ENCODE results near the gene TMTC1. TPM values are rescaled to one million over a fixed set of nuclear protein-coding genes. Genes with fewer than 3 reads are reported as not detected.
A peak's percentile ranks its signal among the peaks of the same experiment; 100 is the strongest.

TMTC1 gene
- total and polyA plus RNA-seq, 2 experiments from 2014 or later = 4.8 to 24.3 TPM

DNA sequence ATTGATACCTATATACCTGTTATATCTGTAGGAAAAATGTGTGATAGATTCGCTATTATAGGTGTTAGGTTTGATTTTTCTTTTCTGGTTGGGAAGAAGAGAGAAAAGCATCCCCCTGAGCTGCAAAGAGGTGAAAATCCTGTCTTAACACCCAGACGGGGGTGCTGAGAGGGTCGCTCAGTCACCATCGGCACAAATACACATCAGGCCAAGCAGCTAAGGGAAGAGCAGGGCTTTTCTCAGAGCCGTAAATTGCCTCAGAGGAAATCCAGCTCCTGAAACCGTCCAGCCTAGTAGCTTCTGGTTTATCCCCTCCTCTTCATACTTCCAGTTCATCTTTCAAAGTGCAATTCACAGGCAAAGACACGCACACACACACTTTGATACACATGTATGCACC, 175.2 kb downstream of the TMTC1 start:
- no peak for TF ChIP-seq POLR2AphosphoS5 (IDR thresholded peaks at IDR 0.05; ENCODE audit: low read depth)
- TF ChIP-seq, protein P1, sequence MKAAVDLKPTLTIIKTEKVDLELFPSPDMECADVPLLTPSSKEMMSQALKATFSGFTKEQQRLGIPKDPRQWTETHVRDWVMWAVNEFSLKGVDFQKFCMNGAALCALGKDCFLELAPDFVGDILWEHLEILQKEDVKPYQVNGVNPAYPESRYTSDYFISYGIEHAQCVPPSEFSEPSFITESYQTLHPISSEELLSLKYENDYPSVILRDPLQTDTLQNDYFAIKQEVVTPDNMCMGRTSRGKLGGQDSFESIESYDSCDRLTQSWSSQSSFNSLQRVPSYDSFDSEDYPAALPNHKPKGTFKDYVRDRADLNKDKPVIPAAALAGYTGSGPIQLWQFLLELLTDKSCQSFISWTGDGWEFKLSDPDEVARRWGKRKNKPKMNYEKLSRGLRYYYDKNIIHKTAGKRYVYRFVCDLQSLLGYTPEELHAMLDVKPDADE (IDR thresholded peaks at IDR 0.05) = no peak
- TF ChIP-seq JUNB (IDR thresholded peaks at IDR 0.05; ENCODE audit: unreplicated experiment) = no peak
- TF ChIP-seq, protein P2, sequence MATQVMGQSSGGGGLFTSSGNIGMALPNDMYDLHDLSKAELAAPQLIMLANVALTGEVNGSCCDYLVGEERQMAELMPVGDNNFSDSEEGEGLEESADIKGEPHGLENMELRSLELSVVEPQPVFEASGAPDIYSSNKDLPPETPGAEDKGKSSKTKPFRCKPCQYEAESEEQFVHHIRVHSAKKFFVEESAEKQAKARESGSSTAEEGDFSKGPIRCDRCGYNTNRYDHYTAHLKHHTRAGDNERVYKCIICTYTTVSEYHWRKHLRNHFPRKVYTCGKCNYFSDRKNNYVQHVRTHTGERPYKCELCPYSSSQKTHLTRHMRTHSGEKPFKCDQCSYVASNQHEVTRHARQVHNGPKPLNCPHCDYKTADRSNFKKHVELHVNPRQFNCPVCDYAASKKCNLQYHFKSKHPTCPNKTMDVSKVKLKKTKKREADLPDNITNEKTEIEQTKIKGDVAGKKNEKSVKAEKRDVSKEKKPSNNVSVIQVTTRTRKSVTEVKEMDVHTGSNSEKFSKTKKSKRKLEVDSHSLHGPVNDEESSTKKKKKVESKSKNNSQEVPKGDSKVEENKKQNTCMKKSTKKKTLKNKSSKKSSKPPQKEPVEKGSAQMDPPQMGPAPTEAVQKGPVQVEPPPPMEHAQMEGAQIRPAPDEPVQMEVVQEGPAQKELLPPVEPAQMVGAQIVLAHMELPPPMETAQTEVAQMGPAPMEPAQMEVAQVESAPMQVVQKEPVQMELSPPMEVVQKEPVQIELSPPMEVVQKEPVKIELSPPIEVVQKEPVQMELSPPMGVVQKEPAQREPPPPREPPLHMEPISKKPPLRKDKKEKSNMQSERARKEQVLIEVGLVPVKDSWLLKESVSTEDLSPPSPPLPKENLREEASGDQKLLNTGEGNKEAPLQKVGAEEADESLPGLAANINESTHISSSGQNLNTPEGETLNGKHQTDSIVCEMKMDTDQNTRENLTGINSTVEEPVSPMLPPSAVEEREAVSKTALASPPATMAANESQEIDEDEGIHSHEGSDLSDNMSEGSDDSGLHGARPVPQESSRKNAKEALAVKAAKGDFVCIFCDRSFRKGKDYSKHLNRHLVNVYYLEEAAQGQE (IDR thresholded peaks at IDR 0.05; ENCODE audit: unreplicated experiment) = no peak
- TF ChIP-seq NANOG (IDR thresholded peaks at IDR 0.05; ENCODE audit: borderline replicate concordance) = no peak
- TF ChIP-seq EZH2phosphoT487 (IDR thresholded peaks at IDR 0.05; ENCODE audit: unreplicated experiment) = no peak
- no peak for TF ChIP-seq CREB1 (CRISPR knock-in tag; IDR thresholded peaks at IDR 0.05; ENCODE audit: low read depth)
- TF ChIP-seq ZNF331 (CRISPR knock-in tag; IDR thresholded peaks at IDR 0.05; ENCODE audit: low read depth) = no peak
- TF ChIP-seq STAT1 (IDR thresholded peaks at IDR 0.05; ENCODE audit: unreplicated experiment) = no peak
- Mint-ChIP-seq H3K4me3 (no peak overlapping the region), H3K36me3 (ENCODE audit: low read depth) (peaks cover 6% of the 10 kb centered on the region; the same call in 2 of the 3 replicates), H3K27me3 (ENCODE audit: insufficient read depth, low read depth, poor library complexity) (peaks cover 3% of the 10 kb centered on the region), H3K9me3 (no peaks in the 10 kb centered on the region), H3K4me1 (peaks cover 24% of the 10 kb centered on the region), H3K27ac (no peak overlapping the region)
- ATAC-seq (no peak), DNase-seq (ENCODE audit: low spot score) (no peak)
- Histone ChIP-seq H3K4me1 (ENCODE audit: insufficient read depth) (no peaks in the 10 kb centered on the region; the same call in 1 of the 2 replicates), H3K9me2 (ENCODE audit: insufficient read depth) (no peaks in the 10 kb centered on the region), H3K27me3 (ENCODE audit: insufficient read depth) (no peaks in the 10 kb centered on the region), H3F3A (replicated peaks; ENCODE audit: low read depth) (no peaks in the 10 kb centered on the region), H3K79me2 (replicated peaks; ENCODE audit: insufficient read depth) (no peaks in the 10 kb centered on the region), H3K27ac (ENCODE audit: low read depth) (no peak overlapping the region), H3K4me3 (no peak overlapping the region), H2AFZ (no peak overlapping the region), H3K4me2 (no peak overlapping the region), H3K36me3 (ENCODE audit: insufficient read depth) (no peaks in the 10 kb centered on the region), H4K20me1 (replicated peaks; ENCODE audit: insufficient read depth) (no peaks in the 10 kb centered on the region)

DNA sequence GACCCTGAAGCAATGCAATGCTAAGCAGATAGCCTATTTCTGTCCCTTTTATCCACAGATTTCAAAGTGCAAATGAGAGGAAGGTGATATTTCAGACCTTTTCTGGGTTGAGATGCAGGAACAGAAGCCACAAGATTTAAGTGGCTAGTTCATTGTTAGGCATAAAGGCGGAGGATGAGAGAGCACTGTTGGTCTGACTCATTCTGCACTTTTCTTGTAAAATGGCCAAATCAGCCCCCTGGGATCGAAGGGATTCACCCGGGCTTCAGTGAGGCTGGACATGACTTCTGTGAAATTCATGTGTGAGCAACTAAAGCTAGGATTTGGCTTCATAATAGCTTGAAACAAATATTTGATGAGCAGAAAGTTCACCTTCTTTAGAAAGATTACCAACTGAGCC, 184.4 kb downstream of the TMTC1 start:
- no peaks in the 10 kb centered on the region for H3F3A ChIP-seq (replicated peaks; ENCODE audit: low read depth)
- H3K36me3 ChIP-seq (ENCODE audit: insufficient read depth) = no peaks in the 10 kb centered on the region
- ATAC-seq (no peak), DNase-seq (ENCODE audit: low spot score) (no peak)
- no peaks in the 10 kb centered on the region for H3K79me2 ChIP-seq (replicated peaks; ENCODE audit: insufficient read depth)
- Mint-ChIP-seq H3K9me3 (no peaks in the 10 kb centered on the region), H3K27ac (peak overlapping the region; percentile 19; the same call in 1 of the 2 replicates), H3K4me1 (peaks cover 23% of the 10 kb centered on the region), H3K36me3 (ENCODE audit: low read depth) (peaks cover 9% of the 10 kb centered on the region), H3K4me3 (no peak overlapping the region), H3K27me3 (ENCODE audit: insufficient read depth, low read depth, poor library complexity) (no peaks in the 10 kb centered on the region)
- H3K27ac ChIP-seq (ENCODE audit: low read depth) = no peak overlapping the region
- H3K9me2 ChIP-seq (ENCODE audit: insufficient read depth) = peaks cover 3% of the 10 kb centered on the region; the same call in 1 of the 2 replicates
- H4K20me1 ChIP-seq (replicated peaks; ENCODE audit: insufficient read depth) = no peaks in the 10 kb centered on the region
- H2AFZ ChIP-seq = no peak overlapping the region
- H3K4me2 ChIP-seq = no peak overlapping the region
- H3K4me1 ChIP-seq (ENCODE audit: insufficient read depth) = peaks cover 9% of the 10 kb centered on the region; the same call in 1 of the 2 replicates
- H3K27me3 ChIP-seq (ENCODE audit: insufficient read depth) = no peaks in the 10 kb centered on the region
- H3K4me3 ChIP-seq = no peak overlapping the region
- TF ChIP-seq EZH2 (IDR thresholded peaks at IDR 0.05; ENCODE audit: low read depth, unreplicated experiment) = no peak
- TF ChIP-seq POLR2AphosphoS5 (IDR thresholded peaks at IDR 0.05; ENCODE audit: low read depth) = no peak
- no peak for TF ChIP-seq STAT1 (IDR thresholded peaks at IDR 0.05; ENCODE audit: unreplicated experiment)
- TF ChIP-seq ZNF114 (CRISPR knock-in tag; IDR thresholded peaks at IDR 0.05) = no peak
- TF ChIP-seq, protein P3, sequence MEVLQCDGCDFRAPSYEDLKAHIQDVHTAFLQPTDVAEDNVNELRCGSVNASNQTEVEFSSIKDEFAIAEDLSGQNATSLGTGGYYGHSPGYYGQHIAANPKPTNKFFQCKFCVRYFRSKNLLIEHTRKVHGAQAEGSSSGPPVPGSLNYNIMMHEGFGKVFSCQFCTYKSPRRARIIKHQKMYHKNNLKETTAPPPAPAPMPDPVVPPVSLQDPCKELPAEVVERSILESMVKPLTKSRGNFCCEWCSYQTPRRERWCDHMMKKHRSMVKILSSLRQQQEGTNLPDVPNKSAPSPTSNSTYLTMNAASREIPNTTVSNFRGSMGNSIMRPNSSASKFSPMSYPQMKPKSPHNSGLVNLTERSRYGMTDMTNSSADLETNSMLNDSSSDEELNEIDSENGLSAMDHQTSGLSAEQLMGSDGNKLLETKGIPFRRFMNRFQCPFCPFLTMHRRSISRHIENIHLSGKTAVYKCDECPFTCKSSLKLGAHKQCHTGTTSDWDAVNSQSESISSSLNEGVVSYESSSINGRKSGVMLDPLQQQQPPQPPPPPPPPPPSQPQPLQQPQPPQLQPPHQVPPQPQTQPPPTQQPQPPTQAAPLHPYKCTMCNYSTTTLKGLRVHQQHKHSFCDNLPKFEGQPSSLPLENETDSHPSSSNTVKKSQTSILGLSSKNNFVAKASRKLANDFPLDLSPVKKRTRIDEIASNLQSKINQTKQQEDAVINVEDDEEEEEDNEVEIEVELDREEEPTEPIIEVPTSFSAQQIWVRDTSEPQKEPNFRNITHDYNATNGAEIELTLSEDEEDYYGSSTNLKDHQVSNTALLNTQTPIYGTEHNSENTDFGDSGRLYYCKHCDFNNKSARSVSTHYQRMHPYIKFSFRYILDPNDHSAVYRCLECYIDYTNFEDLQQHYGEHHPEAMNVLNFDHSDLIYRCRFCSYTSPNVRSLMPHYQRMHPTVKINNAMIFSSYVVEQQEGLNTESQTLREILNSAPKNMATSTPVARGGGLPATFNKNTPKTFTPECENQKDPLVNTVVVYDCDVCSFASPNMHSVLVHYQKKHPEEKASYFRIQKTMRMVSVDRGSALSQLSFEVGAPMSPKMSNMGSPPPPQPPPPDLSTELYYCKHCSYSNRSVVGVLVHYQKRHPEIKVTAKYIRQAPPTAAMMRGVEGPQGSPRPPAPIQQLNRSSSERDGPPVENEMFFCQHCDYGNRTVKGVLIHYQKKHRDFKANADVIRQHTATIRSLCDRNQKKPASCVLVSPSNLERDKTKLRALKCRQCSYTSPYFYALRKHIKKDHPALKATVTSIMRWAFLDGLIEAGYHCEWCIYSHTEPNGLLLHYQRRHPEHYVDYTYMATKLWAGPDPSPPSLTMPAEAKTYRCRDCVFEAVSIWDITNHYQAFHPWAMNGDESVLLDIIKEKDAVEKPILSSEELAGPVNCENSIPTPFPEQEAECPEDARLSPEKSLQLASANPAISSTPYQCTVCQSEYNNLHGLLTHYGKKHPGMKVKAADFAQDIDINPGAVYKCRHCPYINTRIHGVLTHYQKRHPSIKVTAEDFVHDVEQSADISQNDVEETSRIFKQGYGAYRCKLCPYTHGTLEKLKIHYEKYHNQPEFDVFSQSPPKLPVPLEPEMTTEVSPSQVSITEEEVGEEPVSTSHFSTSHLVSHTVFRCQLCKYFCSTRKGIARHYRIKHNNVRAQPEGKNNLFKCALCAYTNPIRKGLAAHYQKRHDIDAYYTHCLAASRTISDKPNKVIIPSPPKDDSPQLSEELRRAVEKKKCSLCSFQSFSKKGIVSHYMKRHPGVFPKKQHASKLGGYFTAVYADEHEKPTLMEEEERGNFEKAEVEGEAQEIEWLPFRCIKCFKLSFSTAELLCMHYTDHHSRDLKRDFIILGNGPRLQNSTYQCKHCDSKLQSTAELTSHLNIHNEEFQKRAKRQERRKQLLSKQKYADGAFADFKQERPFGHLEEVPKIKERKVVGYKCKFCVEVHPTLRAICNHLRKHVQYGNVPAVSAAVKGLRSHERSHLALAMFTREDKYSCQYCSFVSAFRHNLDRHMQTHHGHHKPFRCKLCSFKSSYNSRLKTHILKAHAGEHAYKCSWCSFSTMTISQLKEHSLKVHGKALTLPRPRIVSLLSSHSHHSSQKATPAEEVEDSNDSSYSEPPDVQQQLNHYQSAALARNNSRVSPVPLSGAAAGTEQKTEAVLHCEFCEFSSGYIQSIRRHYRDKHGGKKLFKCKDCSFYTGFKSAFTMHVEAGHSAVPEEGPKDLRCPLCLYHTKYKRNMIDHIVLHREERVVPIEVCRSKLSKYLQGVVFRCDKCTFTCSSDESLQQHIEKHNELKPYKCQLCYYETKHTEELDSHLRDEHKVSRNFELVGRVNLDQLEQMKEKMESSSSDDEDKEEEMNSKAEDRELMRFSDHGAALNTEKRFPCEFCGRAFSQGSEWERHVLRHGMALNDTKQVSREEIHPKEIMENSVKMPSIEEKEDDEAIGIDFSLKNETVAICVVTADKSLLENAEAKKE (CRISPR knock-in tag; IDR thresholded peaks at IDR 0.05) = no peak
- TF ChIP-seq CREB1 (CRISPR knock-in tag; IDR thresholded peaks at IDR 0.05; ENCODE audit: low read depth) = no peak
